HG03045 (cell line): Measurements from ENCODE around the gene SMAD7.

ENCODE experiments used
- ATAC-seq: cut with Tn5 transposase; IDR thresholded peaks from one replicate; pipeline ENCODE4 v1.9.1; 2021; ENCODE audit warnings: mild to moderate bottlenecking, moderate library complexity; ENCODE audit not compliant: unreplicated experiment

The SMAD7 gene

DNA sequence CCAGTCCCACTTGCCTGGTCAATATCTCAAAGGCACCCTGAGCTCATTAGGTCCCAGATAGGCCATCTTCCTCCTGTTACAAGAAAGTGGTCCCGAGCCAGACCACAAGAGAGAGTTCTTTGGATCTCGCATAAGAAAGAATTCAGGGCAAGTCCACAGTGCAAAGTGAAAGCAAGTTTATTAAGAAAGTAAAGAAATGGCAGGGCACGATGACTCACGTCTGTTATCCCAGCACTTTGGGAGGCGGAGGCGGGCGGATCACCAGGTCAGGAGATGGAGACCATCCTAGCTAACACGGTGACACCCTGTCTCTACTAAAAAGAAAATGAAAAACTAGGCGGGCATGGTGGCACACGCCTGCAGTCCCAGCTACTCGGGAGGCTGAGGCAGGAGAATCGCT is 10.8 kb upstream of the SMAD7 start:
- no peak for ATAC-seq

DNA sequence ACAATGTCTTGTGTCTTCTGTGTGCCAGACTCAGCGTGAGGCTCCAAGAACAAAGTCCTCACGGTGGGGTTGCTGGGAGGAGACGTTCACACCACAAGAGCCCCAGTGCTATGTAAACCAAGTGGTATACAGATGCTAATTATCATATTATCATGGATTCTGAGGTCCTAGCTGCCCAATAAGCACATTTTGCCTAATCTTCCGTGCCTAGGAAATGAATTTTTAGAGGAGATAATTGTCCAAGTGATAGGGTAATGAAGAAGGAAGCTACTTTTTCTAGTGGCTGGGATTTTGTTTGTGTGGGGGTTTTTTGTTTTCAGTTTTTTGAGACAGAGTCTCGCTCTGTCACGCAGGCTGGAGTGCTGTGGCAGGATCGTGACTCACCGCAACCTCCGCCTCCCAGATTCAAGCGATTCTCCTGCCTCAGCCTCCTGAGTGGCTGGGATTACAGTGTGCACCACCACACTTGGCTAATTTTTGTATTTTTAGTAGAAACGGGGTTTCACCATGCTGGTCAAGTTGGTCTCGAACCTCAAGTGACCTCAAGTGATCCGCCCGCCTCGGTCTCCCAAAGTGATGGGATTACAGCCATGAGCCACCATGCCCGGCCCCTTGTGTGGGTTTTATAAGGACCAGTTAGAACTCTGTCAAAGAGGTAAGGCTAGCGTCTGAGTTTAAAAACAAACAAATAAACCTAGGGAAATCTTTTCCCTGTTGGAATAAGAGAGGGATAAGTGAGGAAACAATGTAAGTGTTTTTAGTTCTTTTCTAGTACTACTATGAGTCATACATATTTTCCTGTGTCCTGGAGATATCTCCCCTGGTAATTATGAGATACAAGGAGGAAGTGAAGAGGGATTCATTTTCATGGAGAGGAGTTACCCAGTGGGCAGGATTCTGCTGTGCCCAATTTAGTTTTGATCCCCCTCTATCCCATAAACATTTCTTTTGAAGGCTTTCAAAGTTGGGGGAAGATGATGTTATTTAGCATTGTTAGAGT is 9.5 kb upstream of the SMAD7 start:
- no peak for ATAC-seq

DNA sequence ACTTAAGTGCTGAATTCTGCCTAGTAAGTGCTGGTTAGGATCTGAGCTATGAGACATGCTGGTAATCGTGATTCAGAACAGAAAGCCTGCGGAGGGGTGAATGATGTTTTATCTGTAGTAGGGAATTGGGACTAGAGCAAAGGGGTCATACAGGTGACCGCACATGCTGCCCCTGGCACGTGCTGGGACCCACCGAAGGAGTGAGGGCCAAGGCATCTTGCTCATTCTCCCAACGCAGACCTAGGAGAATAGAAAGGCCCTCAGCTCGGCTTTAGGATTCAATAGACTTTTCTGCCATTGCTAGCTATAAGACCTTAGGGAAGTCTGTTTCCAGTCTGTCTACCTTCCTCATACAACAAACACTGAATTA is 8.8 kb upstream of the SMAD7 start:
- no peak for ATAC-seq

DNA sequence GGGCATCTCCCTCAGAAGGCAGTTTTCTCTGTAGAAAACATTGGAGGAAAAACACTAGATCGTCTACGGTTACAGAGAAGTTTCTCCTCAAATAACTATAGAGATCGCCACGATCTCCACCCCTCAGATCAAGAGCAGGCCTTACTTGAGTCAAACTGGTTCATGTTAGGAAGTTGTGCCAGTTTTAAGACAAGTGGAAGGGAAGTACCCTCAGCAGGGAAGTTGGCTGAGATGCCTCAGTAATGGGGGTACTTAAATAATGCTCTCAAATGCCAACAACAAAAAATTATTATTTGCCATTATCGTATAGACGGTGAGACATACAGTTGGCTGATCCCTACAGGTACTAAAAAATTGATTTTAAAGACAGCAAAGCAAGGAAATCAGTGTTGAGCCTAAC is 8.2 kb upstream of the SMAD7 start:
- no peak for ATAC-seq

DNA sequence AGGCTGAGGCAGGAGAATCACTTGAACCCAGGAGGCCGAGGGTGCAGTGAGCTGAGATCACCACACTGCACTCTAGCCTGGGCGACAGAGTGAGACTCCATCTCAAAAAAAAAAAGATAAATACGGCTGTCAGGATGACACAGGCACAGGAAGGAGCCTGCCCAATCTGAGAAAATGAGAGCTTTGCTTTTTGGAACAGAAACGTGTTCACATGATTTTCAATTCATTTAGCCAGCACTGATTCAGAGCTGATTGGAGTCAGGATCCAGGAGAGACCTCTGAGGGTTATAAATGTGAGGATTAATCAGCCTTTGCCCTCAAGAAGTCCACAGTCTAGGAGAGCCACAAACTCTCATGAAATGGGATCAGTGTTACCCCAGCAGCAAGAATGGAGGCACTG is 6.9 kb upstream of the SMAD7 start:
- ATAC-seq = no peak

DNA sequence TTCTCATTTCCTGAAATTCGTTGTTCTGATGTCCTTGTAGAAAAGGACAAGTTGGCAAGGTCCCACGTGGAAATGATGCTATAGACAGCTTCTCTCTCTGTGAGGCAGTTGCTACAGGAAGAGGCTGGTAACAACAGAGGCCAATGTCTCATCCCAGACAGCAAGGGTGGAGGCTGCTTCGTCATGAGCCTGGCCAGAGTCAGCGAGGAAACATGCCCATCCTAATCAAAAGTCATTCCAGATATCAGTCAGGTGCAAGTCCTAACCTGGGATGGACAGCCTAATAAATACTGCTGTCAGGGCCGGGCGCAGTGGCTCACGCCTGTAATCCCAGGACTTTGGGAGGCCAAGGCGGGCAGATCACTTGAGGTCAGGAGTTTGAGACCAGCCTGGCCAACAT is 6.4 kb upstream of the SMAD7 start:
- ATAC-seq = no peak

DNA sequence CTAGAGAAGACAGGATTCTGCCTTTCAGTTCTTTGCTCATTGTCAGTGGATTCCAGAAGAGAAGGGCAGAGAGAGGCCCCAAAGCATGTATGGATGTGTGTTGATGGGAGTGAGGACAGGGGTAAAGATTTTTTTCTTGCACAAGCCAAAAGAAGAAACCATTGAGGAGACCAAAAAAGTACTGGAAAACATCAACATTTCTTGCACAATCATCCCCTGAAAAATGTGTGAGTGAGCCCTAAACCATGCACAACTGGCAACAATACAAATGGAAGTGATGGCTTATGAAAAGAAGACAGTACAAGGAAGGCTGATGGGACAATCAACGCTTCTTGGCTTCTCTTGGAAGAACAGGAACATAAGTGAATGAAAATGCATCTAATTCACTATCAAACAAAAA is 5.6 kb upstream of the SMAD7 start:
- ATAC-seq = no peak

DNA sequence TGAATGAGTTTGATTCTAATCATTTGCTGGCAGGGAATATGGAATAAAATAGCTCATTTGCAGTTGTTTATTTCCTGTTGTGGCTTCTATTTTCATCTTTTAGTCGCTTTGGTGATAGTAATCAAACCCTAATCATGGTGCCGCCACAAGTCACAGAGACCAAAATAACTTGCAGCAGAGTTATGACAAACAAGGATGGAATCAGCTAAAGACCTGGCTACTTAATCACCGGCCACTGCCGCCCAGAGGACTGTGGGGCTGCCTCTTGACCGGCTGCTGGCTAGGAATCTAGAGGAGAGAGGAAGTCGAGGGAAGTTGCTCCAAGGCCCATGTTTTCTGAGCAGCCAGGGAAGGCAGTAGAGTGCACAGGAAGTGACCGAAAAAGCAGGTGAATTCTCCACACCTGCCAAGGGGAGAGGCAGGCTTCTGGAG is 5.1 kb upstream of the SMAD7 start:
- ATAC-seq = no peak

DNA sequence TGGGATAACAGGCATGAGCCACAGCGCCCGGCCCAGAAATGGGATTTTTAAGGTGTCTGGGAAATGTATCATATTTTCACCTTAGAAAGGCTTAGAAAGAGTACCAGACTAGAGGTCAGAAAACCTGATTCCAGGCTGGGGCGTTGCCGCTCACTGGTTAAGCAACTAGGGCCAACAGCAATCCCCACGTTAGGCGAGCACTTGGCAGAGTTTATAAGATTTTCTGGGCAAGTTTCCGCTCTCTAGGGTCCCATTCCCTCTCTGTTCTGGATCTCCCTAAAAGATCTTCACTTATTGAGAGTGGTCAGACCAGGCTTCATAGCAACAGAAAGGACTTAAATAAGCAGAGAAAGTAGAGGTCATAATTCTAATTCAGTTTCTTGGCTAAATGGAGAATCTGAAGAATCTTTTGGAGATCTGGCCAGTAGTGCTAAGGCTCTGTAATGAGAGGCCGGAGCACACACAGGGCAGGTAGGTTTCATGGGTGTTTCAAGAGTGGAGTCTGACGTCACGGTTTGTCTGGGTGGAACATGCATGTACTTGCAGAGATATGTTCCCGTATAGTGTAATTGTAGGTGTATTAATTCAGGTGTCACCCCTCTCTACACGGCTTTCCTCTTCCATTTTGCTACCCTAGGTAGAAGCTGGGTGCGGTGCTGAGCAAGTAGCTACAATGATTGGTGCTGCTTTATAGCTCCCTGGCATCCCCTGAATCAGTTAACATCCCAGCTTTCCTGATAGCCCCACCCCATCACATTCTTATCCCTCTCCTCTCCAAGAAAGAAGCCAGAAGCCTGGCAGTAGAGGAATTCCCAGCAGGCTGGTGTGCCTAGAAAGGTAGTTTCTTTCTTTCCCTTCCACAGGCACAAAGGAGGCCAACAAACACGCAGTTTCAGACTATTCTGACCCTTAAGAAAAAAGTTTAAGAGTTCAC is 4.4 kb upstream of the SMAD7 start:
- ATAC-seq = no peak

DNA sequence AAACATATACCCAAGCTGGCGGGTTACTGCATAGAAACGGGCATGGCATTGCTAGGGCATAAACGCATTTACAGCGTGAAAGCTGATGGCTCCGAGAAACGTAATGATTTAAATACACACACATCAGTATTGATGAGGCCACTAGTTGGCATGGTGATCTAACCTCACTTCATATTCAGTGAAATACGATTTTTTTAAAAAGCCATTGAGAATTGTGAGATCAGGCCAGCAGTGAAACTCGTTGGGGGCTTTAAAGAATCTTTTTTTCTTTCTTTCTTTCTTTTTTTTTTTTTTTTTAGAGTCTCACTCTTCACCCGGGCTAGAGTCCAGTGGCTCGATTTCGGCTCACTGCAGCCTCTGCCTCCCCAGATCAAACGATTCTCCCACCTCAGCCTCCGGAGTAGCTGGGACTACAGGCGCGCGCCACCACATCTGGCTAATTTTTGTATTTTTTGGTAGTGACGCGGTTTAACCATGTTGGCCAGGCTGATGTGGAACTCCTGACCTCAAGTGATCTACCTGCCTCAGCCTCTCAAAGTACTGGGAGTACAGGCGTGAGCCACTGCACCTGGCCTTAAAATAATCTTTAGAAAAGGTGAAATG is 2.4 kb upstream of the SMAD7 start:
- ATAC-seq = no peak

DNA sequence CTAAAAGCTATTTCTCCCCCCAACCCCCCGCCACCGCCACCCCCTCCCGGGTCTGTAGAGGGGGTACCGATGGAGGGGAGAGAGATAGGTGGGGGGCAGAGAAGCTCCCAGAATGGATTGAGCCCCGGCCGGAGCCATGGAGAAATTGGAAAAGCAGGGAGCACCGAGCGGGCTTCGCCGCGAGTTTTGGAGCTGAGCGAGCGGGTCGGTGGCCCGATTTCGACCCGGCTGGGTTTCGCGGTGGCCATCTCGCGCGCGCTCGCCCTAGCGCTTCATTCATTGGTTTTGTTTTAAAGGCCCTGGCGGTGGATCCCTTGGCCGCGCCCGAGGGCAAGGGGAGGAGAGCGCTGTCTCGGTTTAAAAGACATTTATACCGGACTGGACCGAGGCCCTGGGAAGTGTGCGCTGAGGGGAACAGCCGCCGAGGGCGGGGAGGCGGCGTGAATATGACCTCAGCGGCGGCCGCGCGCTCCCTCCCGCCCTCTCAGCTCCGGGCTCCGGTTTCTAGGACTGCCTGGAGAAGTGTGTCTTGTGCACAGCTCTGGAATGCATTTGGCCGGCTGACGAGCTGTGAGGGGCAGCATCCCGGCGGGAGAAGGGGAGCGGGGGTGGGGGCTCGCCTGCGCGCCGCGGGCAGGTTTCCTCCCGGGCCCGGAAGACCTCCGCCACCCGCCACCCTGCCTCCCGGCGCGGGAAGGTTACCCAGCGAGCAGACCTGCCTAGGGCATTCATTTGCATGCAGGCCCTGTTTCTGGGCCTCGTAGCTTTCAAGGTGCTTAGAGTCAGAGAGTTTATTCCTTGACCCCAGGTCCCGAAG is 1.7 kb upstream of the SMAD7 start:
- ATAC-seq = peak; percentile 40

DNA sequence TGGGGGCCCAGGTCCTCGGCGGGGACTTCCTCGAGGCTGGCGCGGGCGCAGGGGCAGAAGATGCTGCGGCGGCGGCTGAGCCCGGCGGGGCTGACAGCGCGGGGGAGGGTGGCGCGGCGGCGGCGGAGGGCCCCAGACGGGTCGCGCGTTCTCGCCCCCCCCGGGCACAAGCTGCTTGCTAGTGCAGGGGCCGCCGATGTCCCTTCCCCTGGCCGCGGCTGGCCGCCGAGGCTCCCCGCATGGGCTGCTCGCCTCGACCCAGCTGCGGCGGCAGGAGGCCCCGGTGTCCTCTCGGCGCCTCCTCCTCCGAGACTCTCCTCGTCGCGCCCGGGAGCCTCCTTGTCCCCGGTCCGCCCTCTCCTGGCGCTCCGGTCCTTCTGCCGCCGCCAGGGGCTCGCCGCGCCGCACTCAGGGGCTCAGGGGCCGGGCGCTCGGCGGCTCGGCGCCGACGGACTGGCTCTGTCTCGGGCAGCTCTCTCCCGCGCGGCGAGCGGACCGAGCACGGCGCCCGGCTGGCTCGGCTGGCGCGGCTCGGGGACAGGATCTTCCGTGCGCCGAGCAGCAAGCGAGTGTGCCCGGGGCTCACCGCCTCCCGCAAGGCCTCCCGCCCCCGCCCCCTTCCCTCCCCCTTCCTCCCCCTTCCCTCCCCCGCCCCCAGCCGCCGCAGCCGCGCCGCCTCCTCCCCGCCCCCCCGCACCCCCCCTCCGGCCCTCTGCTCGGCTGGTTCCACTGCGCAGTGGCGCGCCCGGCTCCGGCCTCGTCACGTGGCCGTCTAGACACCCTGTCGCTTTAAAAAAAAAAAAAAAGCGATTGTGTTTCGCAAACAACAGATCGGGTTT is 902 bp upstream of the SMAD7 start:
- peak; percentile 47 for ATAC-seq

DNA sequence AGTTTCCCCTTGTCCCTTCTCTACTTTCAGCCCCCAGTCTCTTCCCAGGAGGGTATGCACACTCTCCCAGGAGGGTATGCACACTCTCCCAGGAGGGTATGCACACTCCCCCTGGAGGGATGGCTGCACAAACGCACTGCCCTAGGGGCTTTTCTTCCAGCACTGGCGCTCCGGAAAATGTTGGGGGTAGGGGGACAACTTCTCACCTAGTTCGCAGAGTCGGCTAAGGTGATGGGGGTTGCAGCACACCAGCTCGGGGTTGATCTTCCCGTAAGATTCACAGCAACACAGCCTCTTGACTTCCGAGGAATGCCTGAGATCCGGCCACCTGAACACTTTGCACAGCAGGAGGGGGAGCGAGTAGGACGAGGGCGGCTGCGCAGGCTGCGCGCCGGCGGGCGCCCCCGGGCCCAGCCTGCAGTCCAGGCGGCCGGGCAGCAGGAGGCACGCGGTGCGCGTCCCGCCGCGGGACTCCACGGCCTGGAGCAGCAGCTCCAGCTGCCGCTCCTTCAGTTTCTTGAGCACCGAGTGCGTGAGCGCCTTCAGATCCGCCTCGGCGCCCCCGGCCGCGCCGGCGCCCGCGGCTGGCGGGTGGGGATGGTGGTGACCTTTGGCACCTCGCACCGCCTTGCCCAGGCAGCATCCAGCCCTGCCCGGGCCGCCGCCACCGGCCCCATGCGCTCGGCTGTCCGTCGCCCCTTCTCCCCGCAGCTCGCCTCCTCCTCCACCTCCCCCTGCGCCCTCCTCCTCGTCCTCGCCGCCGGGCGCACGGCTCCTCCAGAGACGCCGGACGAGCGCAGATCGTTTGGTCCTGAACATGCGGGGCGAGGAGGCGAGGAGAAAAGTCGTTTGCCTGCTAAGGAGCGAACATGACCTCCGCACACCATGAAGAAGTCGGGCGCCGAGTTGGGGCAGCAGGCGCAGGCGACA is 894 bp downstream of the SMAD7 start:
- no peak for ATAC-seq

DNA sequence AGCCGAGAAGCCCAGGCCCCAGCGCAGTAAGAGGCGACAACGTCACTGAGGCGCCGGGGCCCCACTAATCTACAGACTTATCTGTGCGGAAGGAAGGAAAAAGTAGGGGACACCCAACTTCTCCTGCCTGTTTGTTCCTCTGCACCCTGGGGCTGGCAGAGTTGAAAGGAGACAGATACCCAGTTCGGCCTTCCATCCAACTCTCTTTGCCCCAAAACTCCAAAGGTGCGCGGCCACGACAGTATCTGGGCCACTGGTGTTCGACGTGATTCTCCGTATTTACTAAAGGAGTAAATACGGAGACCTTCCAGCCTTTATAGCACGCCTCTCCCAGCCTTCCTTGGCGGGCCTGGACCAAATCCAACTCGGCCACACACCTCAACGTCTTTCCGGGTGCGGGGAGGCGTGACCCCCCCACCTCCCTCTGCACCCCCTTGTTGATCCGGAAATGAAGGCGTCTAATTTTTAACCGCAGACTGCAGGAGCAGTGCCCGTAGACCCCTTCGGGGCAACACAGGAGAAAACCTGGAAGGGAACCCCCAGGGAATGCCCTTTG is 1.6 kb downstream of the SMAD7 start:
- ATAC-seq = no peak

DNA sequence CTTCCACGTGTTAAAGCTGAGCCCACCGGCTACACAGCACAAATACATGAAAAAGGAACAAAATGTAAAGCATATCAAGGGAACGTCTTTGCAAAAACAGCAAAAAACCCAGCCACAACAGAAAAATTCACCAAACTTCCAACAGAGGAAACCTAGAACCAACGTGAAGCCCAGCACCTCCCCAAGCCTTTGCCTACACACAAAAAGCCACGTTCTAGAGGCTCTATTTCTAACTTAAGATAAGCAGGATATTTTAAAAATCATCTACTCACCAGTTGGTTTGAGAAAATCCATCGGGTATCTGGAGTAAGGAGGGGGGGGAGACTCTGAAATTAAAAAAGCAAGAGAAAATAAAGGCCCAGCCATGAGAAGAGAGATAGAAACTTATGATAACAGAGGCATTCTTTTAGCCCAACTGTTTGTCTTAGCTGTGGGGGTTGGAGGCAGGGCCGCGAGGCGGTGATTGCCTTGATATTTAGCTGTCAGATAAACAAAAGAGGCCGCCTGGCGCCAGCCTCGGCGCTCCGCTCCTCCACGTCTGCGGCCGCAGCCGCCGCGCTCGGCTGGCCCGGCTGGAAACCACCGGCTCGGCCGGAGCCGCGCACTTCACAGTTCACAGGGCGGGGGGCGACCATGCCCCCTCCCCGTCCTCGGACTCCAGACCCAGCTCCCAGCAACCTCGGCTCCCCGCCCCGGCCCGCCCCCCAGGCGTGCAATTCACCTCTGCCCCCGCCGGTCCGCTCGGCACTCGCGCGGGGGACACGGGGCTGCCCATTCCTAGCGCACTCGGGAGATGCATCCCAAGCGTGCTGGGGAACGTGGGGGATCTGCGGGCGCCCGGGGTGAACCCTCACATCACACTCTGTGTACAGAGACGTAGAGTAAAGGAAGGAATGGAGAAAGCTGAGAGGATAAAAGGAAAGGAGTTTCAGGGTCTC is 2.4 kb downstream of the SMAD7 start:
- no peak for ATAC-seq

DNA sequence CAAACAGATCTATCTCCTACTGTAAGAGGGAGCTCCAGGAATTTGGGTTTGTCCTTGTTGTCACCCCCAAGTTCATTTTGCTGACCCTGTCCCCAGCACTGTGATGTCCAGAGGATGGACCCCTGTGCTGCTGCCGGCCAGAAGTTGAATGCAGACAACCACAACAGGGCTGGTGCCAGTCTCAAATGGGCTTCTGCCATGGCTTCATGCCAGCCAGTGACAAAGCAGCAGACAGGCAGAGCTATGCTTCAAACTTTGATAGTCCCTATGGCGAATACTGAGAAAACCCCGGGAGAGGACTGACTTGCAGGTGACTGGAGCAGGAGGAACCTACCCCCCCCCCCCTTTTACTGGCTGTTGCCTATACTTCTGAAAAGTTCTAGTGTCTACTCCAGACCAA is 3.2 kb downstream of the SMAD7 start:
- ATAC-seq = no peak

DNA sequence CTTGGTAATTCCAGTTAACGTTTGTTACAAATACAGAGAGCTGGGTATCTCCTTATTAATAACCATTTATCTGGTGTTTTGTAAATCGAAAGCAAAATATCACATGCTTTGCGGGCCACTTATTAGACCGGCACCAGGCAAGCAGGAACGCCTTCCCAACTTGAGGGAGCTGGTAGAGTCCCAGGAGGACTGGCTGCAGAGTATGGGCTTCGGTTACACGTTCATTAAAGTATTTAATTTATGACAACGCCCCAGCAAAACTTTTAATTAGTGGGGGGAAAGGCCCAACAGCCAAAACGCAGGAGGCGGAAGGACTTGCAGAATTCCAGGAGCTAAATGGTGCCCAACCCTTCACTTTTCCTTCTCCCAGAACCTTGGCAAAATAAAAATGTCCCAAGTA is 3.7 kb downstream of the SMAD7 start:
- no peak for ATAC-seq
